ENCODE measurements around the gene DSCAML1. TPM values are rescaled to one million over a fixed set of nuclear protein-coding genes. Genes with fewer than 3 reads are reported as not detected.

The DSCAML1 gene
- total and polyA plus RNA-seq, 7 donors, result 0.04 to 0.52 (median 0.06) TPM

DNA sequence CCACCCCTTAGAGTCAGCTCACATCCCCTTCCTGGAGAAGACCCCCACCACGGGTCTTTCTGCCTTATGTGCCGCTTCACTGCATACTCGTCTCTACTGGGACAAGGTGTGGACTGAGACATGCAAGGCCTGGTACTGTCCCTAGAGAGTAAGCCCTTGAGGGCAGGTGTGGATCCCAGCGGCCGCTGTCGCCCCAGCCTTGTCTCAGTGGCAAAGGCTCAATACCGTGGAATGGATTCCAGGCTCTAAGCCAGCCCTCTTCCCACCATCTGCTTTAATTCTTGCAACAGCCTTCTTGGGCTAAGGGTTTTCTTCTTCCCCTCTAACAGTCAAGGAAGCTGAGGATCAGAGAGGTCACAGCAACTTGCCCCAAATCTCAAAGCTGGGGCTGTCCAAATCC, 249.1 kb downstream of the DSCAML1 start:
- TF ChIP-seq, protein P1, sequence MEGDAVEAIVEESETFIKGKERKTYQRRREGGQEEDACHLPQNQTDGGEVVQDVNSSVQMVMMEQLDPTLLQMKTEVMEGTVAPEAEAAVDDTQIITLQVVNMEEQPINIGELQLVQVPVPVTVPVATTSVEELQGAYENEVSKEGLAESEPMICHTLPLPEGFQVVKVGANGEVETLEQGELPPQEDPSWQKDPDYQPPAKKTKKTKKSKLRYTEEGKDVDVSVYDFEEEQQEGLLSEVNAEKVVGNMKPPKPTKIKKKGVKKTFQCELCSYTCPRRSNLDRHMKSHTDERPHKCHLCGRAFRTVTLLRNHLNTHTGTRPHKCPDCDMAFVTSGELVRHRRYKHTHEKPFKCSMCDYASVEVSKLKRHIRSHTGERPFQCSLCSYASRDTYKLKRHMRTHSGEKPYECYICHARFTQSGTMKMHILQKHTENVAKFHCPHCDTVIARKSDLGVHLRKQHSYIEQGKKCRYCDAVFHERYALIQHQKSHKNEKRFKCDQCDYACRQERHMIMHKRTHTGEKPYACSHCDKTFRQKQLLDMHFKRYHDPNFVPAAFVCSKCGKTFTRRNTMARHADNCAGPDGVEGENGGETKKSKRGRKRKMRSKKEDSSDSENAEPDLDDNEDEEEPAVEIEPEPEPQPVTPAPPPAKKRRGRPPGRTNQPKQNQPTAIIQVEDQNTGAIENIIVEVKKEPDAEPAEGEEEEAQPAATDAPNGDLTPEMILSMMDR (IDR thresholded peaks at IDR 0.05), result no peak
- WGBS, 3 donors, result 65 to 68% (median 67%) methylated on average over 7 of the region's 7 CpGs
- Histone ChIP-seq H3K4me1 (no peaks in the 10 kb centered on the region), H3K9me3 (no peaks in the 10 kb centered on the region), H3K27ac (no peak overlapping the region), H3K36me3 (ENCODE audit: insufficient read depth in 1 of 2, low read depth in 1 of 2) (no peaks in the 10 kb centered on the region), H3K27me3 (ENCODE audit: insufficient read depth in 3 of 3, low read length in 2 of 3) (peaks cover 0 to 16% (median 12%) of the 10 kb centered on the region in 3 donors), H3K4me3 (no peak overlapping the region)
- no peak for ATAC-seq
- DNase-seq, result no peak
- intact Hi-C loops (cut with DNase I), result no loop called here

DNA sequence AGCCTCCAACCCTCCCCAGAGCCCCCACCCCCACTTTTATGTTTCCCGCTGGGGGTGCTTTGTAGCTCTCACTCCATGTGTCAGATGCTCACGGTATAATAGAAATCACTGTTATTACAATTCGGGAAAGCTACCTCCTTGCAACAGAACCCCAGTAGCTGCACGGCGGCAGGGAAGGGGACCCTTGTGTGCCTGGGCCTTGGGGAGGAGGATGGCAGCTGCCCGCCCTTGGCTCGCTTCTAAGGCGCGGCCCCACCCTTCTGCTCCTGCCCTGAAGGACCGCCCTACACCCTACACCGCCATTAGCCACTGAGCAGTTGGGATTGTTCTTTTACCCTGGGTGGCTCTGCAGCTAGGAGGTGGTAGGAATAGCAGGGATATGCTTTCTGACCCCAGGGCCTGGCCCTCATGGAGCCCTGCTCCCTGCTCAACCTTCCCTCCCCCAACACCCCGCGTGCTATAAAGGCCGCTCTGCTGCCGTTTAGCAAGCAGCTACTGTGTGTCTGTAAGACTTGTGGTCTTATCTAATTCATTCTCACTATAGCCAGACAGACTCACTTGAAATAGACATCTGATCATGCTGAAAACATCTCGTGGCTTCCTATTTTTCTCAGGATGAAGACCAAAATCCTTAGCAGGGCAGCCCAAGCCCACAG, 249.7 kb downstream of the DSCAML1 start:
- Histone ChIP-seq H3K9me3 (no peaks in the 10 kb centered on the region), H3K4me3 (no peak overlapping the region), H3K27me3 (ENCODE audit: insufficient read depth in 3 of 3, low read length in 2 of 3) (peaks cover 0 to 13% (median 12%) of the 10 kb centered on the region in 3 donors), H3K4me1 (no peaks in the 10 kb centered on the region), H3K27ac (no peak overlapping the region), H3K36me3 (ENCODE audit: insufficient read depth in 1 of 2, low read depth in 1 of 2) (no peaks in the 10 kb centered on the region)
- WGBS, 3 donors, result 64 to 69% (median 64%) methylated on average over 13 to 16 of the region's 16 CpGs
- no peak for ATAC-seq
- intact Hi-C loops (cut with DNase I), result no loop called here
- DNase-seq, result no peak
- TF ChIP-seq, protein P1 (IDR thresholded peaks at IDR 0.05), result no peak

DNA sequence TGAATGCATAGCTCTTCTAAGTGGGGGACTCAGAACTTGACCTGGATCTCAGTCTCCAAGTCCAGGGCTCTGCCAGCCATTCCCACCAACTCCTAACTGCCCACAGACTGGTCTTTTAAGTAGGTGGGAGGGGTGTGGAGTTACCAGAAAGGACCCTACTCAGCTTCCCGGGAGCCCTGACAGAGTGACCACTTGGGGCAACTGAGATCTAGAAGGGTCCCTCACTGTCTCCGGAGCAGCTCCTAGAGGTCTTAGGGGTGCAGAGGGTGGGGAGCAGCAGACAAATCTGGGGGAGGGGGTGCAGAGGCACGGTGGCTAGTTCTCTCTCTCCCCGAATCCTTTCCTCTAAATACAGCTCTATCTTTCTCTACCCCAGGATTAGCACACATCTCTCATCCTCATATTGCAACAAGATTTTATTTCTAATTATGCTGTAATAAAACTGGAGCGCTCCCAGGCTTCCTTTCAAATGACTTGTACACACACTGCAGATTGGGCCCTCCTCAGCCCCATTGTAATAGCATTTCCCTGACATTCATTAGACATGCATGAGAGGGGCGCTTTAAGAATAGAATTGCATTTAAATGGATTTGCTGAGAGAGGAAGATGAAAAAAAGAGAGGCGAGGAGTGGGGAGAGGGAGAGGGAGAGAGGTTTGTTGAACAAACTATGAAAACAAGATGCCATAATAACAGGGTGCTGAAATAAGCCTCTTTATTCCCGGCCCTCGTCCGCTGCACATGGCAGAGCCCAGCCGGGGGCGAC, 250.4 kb downstream of the DSCAML1 start:
- 66 to 68% (median 67%) methylated on average over 12 of the region's 12 CpGs for WGBS, 3 donors
- H3K27ac ChIP-seq, result no peak overlapping the region
- intact Hi-C loops (cut with DNase I), result no loop called here
- no peak overlapping the region for H3K4me3 ChIP-seq
- no peaks in the 10 kb centered on the region for H3K9me3 ChIP-seq
- ATAC-seq, result no peak
- peaks cover 0 to 12% (median 10%) of the 10 kb centered on the region in 3 donors for H3K27me3 ChIP-seq (ENCODE audit: insufficient read depth in 3 of 3, low read length in 2 of 3)
- TF ChIP-seq, protein P1 (IDR thresholded peaks at IDR 0.05), result no peak
- DNase-seq, result no peak
- H3K36me3 ChIP-seq (ENCODE audit: insufficient read depth in 1 of 2, low read depth in 1 of 2), result no peaks in the 10 kb centered on the region
- no peaks in the 10 kb centered on the region for H3K4me1 ChIP-seq

DNA sequence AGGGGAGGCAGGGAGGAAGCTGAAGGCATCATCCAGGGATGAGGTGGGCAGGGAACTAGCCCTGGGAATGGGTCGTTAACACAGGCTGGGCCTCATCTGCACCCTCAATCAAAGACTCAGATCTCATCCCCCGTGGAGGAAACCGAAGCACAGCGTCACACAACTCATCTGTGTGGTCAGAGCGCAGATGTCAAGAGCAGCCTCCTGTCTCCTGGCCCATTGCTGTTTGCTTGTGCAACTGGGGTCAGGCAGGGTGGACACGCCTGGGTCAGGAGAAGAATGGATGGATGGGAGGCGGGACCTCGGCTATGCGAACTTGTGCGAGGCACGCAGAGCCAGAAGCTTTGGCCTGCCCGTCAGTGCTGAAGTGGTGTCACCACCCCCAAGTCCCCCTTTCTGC, 251.3 kb downstream of the DSCAML1 start:
- no peak for DNase-seq
- no peaks in the 10 kb centered on the region for H3K4me1 ChIP-seq
- no peaks in the 10 kb centered on the region for H3K9me3 ChIP-seq
- TF ChIP-seq, protein P1 (IDR thresholded peaks at IDR 0.05), result no peak
- no peaks in the 10 kb centered on the region for H3K36me3 ChIP-seq (ENCODE audit: insufficient read depth in 1 of 2, low read depth in 1 of 2)
- intact Hi-C loops (cut with DNase I), result no loop called here
- WGBS, 3 donors, result 86 to 88% (median 88%) methylated on average over 12 of the region's 12 CpGs
- no peak overlapping the region for H3K27ac ChIP-seq
- peaks cover 0 to 12% (median 12%) of the 10 kb centered on the region in 3 donors for H3K27me3 ChIP-seq (ENCODE audit: insufficient read depth in 3 of 3, low read length in 2 of 3)
- no peak overlapping the region for H3K4me3 ChIP-seq
- no peak for ATAC-seq

All from psoas muscle (tissue), 8 donors.